GM12865 (cell line): Measurements from ENCODE around the gene CDKL2.

ENCODE experiments used
- DNase-seq: peaks from one replicate; pipeline ENCODE4 v3.0.0; 2010; ENCODE audit warnings: low read depth
- H3K4me3 ChIP-seq: 2 replicates; pipeline ENCODE4 v1.5.1; 2011; ENCODE audit warnings: mild to moderate bottlenecking, low read depth, low read length, control low read depth
- CTCF ChIP-seq: IDR thresholded peaks from 2 replicates; pipeline ENCODE4 v1.5.1; 2011; ENCODE audit warnings: low read length, control low read depth, low read depth, inconsistent platforms; ENCODE audit not compliant: insufficient read depth; ENCODE audit errors: missing control alignments

CDKL2 gene

DNA sequence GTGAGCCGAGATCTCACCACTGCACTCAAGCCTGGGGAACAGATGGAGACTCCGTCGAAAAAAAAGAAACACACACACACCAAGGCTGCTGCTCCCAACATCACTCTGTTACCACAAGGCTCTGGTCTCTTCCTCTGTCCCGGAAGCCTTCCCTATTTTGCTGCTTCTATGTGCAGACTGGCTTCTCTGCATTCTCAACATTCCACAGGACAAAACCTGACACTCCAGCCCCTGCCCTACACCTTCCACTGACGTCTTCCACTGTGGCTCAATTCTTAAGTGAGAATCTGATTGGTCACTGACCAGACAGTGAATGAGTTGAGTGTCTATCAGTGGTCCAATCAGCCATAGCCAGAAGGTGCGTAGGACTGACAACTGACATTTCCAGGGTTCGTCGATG lies 68.5 kb downstream of the CDKL2 start:
- TF ChIP-seq CTCF = no peak
- no peak for DNase-seq
- no peak overlapping the region for H3K4me3 ChIP-seq

DNA sequence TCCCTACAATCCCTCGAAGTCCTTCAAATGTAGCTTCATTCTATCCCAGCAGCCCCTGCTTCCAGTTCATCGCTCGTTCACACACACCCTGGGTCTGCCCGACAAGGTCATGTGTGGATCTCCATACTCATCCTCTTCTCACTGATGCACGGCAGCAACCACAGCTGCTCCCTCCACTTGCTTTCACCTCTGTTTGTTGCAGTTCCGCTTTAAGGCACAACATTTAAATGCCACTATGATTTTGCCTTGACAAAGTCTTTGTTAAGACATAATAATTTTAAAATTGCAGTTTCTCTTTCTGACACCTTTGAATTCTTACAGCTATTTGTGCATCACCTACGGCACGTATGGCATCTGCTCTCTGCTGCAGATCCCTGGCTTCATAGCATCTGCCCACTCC lies 72.6 kb downstream of the CDKL2 start:
- H3K4me3 ChIP-seq = no peak overlapping the region
- no peak for TF ChIP-seq CTCF
- no peak for DNase-seq

DNA sequence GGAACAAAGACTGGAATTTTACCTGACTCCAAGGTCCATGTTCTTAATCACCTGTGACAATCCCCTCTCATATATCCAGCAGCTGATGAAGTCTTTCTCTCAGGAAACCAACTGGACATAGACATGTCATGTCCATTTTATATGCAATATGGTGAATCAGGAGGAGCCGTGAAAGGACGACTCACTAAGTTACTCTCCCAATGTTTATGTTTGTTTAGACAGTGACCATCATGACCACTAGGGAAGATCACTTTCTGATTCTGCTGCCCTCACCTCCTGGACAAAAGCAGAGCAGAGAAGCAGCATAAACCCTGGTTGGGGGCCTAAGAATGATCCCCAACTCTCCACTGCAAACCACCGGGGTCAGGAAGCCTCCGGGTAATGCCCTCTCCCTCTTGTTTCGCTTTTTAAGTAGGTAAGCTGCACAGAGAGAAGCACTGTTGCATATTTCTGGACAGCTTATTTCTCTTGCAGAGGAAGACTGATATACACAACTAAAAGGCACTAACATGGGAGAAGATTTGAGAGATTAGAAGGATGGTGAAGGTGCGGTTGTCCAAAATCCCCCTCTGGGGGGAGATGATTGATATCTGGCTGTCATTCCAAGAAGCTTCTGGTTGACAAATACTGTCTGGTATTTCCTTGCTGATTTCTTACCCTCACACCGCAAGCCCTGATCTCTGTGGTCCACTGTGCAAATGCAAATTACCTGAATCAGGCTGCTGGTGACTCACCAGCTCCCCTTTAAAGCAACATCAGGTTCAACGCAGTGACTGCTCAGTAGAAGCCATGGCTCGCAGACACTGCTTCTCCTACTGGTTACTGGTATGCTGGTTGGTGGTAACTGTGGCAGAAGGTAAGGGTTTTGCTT lies 74.8 kb downstream of the CDKL2 start, which contains the start of gene ODAPH:
Gene ODAPH (plus strand): TSS at position 773 of the 871 bp plus-strand sequence. CDS start 17 bp downstream, at position 790.
- H3K4me3 ChIP-seq = no peak within 1 kb of the TSS
- no peak for TF ChIP-seq CTCF
- peak; percentile 84 for DNase-seq

GRCh38 chr4:75552452-75552851 lies 77.9 kb downstream of the CDKL2 start:
- DNase-seq = no peak
- no peak for TF ChIP-seq CTCF
- H3K4me3 ChIP-seq = no peak overlapping the region

DNA sequence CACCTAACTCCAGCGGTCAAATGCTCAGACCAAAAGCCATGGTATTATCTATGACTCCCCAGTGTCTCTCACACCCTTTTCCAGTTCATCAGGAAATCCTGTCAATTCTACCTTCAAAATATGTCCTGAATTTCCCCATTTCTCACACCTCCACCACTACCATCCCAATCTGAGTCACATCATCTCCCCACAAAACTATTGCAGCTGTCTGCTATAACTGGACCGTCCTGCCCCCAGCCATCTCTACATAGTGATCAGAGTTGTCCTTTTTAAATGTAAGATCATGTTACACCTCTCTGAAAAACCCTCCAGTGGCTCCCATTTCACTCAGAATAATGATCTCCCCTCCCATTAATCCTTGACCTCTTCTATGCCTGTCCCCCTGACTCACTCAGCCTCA lies 81.3 kb downstream of the CDKL2 start:
- peak; percentile 7 for DNase-seq
- no peak overlapping the region for H3K4me3 ChIP-seq
- TF ChIP-seq CTCF = no peak

- DNase-seq = no peak
- no peak overlapping the region for H3K4me3 ChIP-seq
- TF ChIP-seq CTCF = no peak
These were observed 82.5 kb downstream of the CDKL2 start for GRCh38 chr4:75547647-75548387.
